Gastrocnemius medialis (tissue), 4 donors: ENCODE results near the gene TSKS.

Source experiments
- POLR2A ChIP-seq, 2 donors: fragments of 450-650 bp; IDR thresholded peaks; one replicate each; pipeline ENCODE4 v1.6.1; 2017; ENCODE audit warnings: antibody characterized with exemption in 2 of 2, mild to moderate bottlenecking in 2 of 2, moderate library complexity in 2 of 2
- TF ChIP-seq, protein P1 (sequence below), 5 experiments: fragments of 450-650 bp in 3 of 5; fragments of 200-600 bp in 2 of 5; sonication (generic) in 2 of 5; IDR thresholded peaks in 4 of 5; conservative IDR thresholded peaks in 1 of 5; 1 replicate in 4 of 5; 2 replicates in 1 of 5; pipeline ENCODE4 v1.5.1; 2016 to 2019; ENCODE audit warnings: antibody characterized with exemption in 5 of 5, mild to moderate bottlenecking in 3 of 5, moderate library complexity in 3 of 5

DNA sequence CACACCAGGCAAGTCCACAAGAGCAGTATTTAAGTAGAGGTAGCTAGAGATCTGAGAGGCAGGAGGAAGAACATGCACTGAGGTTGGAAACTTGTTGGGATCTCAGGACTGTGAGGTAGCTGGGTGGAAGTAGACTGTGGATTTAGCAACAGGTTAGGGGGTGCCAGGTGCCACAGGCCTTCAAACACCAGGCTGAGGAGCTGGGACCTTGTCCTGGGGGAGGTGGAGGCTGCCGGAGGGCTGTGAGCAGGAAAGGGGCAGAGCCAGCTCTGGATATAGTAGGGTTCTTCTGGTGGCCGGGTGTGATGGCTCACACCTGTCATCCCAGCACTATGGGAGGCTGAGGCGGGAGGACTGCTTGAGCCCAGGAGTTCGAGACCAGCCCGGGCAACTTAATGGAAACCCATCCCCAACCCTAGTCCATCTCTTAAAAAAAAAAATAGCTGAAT is 46.9 kb upstream of the TSKS start:
- TF ChIP-seq, protein P1, sequence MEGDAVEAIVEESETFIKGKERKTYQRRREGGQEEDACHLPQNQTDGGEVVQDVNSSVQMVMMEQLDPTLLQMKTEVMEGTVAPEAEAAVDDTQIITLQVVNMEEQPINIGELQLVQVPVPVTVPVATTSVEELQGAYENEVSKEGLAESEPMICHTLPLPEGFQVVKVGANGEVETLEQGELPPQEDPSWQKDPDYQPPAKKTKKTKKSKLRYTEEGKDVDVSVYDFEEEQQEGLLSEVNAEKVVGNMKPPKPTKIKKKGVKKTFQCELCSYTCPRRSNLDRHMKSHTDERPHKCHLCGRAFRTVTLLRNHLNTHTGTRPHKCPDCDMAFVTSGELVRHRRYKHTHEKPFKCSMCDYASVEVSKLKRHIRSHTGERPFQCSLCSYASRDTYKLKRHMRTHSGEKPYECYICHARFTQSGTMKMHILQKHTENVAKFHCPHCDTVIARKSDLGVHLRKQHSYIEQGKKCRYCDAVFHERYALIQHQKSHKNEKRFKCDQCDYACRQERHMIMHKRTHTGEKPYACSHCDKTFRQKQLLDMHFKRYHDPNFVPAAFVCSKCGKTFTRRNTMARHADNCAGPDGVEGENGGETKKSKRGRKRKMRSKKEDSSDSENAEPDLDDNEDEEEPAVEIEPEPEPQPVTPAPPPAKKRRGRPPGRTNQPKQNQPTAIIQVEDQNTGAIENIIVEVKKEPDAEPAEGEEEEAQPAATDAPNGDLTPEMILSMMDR (IDR thresholded peaks at IDR 0.05 in 4 of 5, conservative IDR thresholded peaks at IDR 0.05 in 1 of 5): no peak
- no peak for TF ChIP-seq POLR2A (IDR thresholded peaks at IDR 0.05)
